NCI-H146 (cell line): ENCODE data around the gene ABCF3.
A peak's percentile ranks its signal among the peaks of the same experiment; 100 is the strongest.

ENCODE experiments used
- DNase-seq: peaks from one replicate; lab custom pipeline; 2025; lab: John Stamatoyannopoulos, UW

ABCF3 gene

GRCh38 chr3:184185461-184186183 is 377 bp upstream of the ABCF3 start:
- DNase-seq: peak; percentile 100

DNA sequence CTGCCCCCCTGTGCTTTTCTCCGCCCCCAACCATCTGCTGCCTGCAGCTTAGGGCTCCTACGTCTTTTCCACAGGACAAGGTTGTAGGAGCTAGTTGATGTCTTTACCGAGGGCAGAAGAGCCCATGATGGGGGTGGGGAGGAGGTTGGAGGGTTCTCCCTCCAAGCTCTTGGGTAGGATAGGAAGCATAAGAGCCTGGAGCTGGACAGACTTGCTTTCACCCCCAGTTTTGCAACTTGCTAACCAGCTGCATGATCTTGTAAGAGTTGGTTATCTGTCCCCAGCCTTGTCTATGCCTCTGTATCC is 856 bp downstream of the ABCF3 start:
- no peak for DNase-seq

DNA sequence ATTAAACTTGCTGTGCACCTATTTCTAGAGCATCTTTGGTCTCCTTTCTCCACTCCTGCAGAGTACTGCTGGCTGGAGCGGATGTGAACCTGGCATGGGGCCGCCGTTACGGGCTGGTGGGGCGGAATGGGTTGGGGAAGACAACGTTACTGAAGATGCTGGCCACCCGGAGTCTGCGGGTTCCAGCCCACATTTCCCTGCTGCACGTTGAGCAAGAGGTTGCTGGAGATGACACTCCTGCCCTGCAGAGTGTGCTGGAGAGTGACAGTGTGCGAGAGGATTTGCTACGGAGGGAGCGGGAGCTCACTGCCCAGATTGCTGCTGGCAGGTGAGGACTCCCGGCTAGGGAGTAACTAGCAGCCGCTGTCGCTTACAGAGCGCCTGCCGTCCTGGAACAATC is 2.1 kb downstream of the ABCF3 start:
- DNase-seq: no peak

GRCh38 chr3:184189421-184189820 is 3.4 kb downstream of the ABCF3 start:
- DNase-seq: no peak

DNA sequence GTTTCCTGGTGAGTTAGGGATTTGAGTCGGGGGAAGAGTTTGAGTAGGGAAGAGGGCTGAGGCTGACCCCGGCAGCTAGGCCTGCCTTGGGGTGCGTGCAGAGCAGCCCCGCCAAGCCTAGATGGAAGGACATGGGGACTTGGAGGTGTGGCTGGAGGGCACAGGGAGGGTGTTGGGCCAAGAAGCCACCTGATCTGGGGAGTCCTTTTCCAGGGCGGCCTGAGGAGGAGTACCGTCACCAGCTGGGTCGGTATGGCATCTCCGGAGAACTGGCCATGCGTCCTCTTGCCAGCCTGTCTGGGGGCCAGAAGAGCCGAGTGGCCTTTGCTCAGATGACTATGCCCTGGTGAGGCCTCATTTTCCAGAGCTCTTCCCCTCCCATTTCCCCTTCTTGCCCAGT is 6.9 kb downstream of the ABCF3 start:
- no peak for DNase-seq

DNA sequence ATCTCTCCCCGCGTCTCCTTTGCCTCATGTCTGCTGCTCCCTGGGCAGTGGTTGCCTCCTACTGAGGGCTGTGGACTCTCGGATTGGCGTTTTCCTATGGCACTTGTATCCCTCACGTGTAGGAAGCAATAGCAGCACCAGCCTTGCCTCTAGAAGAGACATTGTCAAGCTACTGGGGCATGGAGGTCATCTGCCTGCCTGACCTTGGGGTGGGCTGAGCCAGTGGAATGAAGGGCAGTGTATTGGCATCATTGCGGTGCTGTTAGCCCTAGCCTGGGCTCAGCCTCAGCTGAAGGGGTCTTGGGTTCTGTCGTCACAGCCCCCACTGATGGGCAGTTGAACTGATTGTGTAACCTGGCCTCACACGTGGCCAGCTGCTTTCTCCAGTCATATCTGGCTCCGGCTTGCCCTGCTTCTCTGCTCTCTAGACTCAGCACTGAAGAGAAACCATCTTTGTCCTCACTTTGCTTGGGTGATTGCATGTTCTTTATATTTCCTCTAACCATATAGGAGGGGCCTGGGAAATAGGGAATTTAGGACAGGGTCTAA is 8.1 kb downstream of the ABCF3 start:
- DNase-seq: no peak

- no peak for DNase-seq
These were observed 10.5 kb downstream of the ABCF3 start for GRCh38 chr3:184196536-184196935.

- DNase-seq: no peak
These were observed 12.5 kb downstream of the ABCF3 start for GRCh38 chr3:184198509-184198908.

- no peak for DNase-seq
These were observed 14.8 kb downstream of the ABCF3 start for GRCh38 chr3:184200825-184201224.

DNA sequence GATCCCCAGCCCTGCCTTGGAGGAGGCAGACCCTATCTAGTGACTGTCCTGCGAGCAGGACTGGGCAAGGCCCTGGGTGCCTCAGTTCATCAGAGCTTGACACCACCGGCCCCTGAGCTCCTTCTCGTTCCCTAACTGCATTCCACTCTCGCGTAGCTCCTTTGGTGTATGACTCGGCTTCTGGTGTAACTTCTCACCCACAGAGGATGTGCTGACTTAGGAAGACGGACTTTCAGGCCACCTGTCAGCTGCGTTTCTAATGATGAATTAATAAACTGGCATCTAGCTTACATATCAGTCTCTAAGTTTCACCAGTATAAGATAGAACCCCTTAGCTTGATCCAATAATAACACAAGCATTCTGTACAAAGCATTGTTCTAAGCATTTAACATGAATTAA is 17.5 kb downstream of the ABCF3 start:
- DNase-seq: no peak

- no peak for DNase-seq
These were observed 23.3 kb downstream of the ABCF3 start for GRCh38 chr3:184209146-184209923.

DNA sequence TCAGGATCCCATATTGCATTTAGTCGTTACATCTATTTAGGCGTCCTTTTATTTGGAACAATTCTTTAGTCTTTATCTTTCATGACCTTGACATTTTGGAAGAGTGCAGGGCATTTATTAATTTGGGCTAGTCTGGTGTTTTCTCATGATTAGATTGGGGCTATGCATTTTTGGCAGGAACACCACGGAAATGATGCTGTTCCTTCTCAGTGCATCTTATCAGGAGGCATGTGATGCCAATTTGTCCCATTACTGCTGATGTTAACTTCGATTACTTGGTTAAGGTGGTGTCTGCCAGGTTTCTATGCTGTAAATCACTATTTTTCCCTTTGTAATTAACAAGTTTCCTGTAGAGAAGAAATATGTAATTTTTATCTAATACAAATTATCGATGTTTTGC is 25.3 kb downstream of the ABCF3 start:
- no peak for DNase-seq

- DNase-seq: no peak
These were observed 25.7 kb downstream of the ABCF3 start for GRCh38 chr3:184211718-184212117.

- DNase-seq: peak; percentile 23
These were observed 32.8 kb downstream of the ABCF3 start for GRCh38 chr3:184218814-184219213.

GRCh38 chr3:184222521-184222920 is 36.5 kb downstream of the ABCF3 start:
- DNase-seq: no peak

DNA sequence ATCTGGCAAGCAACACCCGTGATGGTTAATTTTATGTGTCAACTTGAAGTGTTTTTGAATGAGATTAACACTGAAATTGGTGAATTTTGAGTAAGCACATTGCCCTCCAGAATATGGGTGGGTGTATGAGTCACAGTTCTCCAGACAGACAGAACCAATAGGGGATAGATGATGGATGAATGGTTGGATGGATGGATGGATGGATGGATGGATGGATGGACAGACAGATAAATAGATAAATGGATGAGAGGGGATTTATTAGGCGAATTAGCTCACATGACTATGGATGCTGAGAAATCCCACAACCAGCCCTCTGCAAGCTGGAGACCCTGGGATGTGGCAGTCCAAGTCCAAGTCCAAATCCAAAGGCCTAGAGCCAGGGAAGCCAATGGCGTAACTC is 37.9 kb downstream of the ABCF3 start:
- no peak for DNase-seq

DNA sequence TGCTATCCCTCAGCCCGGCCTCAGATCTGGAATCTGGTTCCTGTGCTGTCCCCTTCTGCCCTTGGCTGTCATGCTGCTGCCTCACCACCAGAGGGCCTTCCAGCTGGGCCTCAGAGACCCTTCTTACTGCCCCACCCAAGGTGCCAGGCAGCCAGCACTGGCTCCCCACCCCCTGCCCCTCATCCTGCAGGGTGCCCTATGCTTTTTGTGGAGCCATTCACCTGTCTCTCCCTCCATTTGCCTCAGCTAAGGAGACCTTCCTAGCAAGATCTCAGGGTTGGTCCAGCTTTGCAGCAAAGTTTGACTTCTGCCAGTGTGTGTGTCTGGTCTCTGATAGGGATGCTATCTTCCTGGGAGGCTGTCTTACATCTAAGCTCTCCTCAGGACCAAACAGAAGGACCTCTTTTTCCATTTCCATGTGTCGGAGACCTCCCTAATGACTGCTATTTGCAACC is 41.5 kb downstream of the ABCF3 start:
- peak; percentile 69 for DNase-seq

GRCh38 chr3:184228376-184229137 is 42.6 kb downstream of the ABCF3 start:
- no peak for DNase-seq

GRCh38 chr3:184229394-184230080 is 43.5 kb downstream of the ABCF3 start, which contains the start of gene VWA5B2:
Gene VWA5B2, plus strand, starts transcription at chr3:184229585. Its CDS starts 944 bp downstream, at chr3:184230529.
- peak; percentile 92 for DNase-seq

- peak; percentile 89 for DNase-seq
These were observed 44.1 kb downstream of the ABCF3 start for GRCh38 chr3:184230081-184230602.
